Measurements from ENCODE around the gene EP400.

EP400 gene

DNA sequence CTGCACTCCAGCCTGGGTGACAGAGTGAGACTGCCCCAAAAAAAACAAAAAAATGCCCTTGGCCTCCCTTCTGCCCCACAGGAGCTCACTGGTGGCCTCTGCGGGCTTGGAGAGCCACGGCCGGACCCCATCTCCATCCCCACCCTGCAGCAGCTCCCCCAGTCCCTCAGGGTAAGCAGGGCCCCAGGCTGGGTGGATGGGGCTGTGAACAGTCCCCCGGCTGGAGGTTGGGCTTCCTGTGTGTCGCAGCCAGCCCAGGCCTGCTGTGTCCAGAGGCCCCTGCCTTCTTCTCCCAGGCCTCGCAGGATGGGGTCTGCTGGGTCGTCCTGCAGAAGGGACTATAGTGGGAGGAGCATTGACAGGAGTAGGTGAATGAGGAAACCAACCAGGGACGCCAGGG, 36.1 kb upstream of the EP400 start:
- no peak for DNase-seq

GRCh38 chr12:131914179-131914702, 35.5 kb upstream of the EP400 start:
- DNase-seq, result no peak

DNA sequence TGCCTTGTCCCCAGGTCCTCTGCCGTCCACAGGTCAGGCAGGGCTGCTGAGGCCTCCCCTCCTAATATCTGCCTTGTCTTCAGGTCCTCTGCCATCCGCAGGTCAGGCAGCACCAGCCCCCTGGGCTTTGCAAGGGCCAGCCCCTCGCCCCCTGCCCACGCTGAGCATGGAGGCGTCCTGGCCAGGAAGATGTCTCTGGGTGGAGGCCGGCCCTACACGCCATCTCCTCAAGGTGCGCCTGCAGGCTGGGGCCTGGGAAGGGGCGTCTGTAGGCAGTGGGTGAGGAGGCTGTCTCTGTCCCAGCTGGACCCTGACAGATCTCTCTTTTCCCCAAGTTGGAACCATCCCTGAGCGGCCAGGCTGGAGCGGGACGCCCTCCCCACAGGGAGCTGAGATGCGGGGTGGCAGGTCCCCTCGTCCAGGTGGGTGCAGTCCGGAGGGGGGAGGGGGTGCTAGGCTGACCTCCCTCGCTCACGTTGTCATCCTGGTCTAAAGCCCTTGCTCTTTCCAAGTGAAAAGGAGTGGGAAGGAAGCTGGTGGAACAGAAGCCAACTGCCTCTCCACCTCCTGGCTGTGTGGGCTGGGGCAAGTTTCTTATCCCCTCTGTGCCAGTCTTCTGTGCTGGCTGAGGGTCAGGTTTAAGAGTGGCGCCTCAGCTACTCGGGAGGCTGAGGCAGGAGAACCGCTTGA, 34.6 kb upstream of the EP400 start:
- no peak for DNase-seq

GRCh38 chr12:131915823-131916222, 33.9 kb upstream of the EP400 start:
- no peak for DNase-seq

DNA sequence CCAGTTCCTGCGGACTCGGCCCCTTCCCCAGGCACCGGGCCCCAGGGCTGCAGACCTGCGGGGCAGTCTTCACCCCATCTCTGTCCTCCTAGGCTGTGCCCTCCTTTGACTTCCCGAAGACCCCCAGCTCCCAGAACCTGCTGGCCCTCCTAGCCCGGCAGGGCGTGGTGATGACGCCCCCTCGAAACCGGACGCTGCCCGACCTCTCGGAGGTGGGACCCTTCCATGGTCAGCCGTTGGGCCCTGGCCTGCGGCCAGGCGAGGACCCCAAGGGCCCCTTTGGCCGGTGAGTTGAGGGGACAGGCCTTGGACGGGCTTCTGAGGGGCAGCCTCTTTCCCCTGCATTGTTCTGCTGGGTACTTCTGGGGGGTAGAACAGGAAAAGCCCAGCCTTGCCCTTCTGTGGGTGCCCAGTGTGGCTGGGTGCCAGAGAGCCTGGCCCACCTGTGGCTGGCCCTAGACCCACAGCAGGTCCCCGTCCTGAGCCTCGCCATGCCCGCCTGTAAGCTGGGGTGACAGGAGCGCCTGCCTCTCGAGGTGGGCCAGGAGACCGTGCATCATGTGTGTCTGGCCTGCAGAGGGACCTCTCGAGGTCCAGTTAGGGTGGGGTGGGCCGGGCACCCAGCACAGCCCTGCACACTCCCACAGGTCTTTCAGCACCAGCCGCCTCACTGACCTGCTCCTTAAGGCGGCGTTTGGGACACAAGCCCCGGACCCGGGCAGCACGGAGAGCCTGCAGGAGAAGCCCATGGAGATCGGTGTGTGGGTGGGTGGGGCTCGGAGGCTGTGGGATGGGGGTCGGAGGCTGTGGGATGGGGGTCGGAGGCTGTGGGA, 33.2 kb upstream of the EP400 start:
- no peak for DNase-seq

DNA sequence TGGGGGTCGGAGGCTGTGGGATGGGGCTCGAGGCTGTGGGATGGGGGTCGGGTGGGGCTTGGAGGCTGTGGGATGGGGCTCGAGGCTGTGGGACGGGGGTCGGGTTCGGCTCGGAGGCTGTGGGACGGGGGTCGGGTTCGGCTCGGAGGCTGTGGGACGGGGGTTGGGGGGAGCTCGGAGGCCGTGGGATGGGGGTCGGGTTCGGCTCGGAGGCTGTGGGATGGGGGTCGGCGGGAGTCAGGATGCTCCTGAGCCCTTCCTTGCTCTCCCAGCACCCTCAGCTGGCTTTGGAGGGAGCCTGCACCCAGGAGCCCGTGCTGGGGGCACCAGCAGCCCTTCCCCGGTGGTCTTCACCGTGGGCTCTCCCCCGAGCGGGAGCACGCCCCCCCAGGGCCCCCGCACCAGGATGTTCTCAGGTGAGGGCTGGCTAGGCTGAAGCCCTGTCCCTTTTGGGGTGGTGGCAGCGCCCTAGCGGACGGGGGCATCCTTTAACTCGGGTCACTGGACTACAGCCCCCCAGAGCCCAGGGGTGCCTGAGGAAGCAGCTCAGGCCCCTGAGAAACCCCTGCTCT, 32.5 kb upstream of the EP400 start:
- DNase-seq, result no peak

DNA sequence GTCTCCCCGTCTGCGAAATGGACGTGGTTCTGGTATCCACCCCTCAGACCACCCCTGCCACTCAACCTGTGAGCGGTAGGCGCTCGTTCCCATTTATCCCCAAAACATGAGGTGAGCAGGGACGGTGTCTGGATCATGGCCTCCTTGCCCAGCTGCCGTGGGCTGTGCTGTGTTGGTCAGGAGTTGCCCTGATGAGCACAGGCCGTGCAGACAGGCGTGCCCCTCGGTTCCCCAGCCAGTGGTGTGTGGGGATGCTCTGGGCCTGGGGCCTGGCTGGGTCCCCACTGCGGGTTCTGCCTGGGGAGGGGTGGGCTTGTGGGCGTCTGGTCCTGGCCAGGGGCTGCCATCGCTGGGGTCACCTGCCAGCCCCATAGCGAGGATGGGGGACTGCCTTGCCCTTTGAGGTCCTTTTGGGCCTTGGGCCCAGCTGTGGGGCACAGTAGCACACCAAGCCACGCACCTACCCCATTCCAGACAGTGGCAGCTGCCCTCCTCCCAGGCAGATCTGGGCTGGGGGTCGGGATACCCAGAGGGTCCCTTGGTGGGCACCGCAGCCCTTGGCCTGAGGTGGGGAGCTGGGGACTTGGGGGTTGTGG, 31.9 kb upstream of the EP400 start:
- DNase-seq, result no peak

DNA sequence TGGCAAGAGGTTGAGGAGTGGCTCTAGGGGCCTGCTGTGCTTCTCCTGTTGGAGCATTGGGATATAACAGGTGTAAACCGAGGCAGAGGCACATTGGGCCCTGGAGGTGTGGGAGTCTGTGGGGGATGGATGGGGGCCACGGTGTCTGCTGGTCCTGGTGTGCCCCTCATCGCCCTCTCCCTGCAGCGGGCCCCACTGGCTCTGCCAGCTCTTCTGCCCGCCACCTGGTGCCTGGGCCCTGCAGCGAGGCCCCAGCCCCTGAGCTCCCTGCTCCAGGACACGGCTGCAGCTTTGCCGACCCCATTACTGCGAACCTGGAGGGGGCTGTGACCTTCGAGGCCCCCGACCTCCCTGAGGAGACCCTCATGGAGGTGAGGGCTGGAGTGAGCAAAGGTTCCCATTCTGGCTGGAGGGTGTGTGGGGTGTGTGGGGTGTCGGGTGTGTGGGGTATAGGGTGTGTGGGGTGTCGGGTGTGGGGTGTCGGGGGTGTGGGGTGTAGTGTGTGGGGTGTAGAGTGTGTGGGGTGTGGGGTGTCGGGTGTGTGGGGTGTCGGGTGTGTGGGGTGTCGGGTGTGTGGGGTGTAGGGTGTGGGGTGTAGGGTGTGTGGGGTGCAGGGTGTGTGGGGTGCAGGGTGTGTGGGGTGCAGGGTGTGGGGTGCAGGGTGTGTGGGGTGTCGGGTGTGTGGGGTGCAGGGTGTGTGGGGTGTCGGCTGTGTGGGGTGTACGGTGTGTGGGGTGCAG, 31.3 kb upstream of the EP400 start:
- DNase-seq, result no peak

DNA sequence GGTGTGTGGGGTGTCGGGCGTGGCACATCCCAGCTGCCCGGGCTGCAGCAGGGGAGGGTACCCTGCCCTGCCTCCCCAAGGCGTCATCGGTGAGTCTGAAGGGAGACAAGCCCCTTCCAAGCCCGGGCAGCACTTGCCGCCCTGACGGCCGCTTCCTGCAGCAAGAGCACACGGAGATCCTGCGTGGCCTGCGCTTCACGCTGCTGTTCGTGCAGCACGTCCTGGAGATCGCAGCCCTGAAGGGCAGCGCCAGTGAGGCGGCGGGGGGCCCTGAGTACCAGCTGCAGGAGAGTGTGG, 30.7 kb upstream of the EP400 start:
- no peak for DNase-seq

DNA sequence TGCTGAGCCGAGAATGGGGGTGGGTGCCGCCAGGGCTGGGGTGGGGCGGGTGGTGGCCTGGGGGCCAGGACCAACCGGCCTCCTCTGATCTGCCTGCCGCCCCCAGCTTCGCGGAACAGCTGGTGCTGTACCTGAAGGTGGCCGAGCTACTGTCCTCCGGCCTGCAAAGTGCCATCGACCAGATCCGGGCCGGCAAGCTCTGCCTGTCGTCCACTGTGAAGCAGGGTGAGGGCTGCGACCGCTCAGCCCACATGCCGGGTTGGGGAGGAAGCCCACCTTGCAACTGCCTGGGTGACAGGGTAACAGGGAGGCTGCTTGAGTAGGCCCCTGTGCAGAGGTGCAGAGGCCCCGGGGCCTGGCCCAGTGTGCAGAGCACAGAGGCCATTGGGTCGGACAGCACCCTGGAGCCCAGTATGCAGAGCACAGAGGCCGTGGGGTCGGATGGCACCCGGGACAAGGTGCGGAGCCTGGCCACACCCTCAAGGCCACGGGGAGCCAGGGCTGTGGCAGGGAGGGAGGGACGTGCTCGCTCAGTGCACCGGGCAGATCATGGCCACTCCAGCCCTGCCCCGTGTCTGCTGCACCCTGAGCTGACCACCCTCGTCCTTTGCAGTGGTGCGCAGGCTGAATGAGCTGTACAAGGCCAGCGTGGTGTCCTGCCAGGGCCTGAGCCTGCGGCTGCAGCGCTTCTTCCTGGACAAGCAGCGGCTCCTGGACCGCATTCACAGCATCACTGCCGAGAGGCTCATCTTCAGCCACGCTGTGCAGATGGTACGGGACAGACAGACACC, 30.2 kb upstream of the EP400 start:
- no peak for DNase-seq

- DNase-seq, result no peak
Observed at GRCh38 chr12:131920157-131920508, 29.6 kb upstream of the EP400 start.

DNA sequence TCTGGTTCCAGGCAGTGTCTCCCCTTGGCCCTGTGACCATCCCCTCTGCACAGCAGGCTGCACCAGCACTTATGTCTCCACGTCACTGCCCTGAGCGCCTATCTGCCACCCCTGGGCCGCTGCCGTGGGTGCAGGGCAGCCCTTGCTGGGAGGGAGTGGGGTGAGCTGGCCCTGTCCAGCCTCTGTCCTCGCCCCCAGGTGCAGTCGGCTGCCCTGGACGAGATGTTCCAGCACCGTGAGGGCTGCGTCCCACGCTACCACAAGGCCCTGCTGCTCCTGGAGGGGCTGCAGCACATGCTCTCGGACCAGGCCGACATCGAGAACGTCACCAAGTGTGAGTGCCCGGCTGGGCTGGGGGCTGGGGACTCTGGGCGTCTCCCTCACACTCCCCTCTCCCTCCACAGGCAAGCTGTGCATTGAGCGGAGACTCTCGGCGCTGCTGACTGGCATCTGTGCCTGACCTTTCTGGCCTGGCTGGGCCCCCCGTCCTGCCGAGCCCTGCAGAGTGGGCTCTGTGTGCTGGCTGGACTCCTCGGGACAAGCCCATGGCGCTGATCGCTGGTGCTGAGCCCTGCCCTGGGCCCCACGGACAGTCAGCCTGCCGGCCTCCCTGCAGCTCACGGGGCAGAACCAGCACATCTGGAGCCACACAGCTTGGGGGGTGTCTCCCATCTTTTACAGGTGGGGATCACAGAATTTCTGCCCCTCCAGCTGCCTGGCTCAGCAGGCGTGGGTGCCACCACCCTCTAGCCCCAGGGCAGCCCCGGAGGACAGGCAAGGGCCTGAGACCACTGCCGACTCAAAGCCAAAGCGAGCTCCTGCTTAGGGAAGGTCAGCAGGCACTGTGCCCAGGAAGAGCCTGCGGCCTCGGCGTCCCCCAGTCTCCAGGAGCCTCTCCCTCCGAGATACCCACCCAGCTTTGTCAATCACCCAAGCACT, 28.6 kb upstream of the EP400 start:
- no peak for DNase-seq

DNA sequence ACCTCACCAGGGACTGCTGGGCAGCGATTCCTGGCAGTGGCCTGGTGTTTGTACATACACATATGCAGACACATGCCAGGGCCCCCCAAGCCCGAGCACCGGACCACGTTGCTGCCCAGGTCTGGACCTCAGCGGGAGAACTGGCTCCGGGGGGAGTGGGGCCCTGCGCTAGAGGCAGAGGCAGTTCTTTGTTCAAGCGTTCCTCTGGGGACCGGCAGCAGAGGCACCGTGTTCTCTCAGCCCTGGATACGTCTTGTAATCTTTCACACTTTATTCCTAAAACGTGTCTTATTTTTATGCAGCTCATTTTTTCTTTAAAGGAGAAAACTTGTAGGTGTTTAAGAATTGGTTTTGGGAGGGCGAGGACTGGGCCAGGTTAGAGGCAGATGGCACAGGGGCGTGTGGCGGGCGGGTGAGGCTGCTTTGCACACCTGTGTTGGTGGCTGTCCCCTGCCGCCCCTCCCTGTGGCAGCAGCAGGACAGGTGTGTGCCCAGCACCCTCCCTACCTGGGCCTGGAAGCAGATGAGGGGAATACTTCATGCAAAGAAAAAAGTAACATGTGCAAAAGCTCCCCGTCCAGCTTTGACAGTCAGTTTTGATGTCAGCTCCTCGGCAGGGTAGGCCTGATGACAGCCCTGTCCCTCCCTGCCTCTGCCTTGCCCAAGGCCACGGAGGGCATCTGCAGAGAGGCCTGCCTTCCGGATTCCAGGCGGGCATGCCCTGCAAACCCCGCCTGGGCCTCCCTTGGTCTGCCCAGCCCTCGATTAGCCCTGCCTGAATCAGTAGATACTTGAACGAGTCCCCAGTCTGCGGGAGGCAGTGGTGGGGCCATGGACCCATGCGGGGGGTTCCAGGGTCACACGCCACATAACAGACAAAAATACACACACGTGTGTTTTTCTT, 27.6 kb upstream of the EP400 start:
- DNase-seq, result no peak

GRCh38 chr12:131922772-131923171, 27.0 kb upstream of the EP400 start:
- DNase-seq, result no peak

GRCh38 chr12:131923260-131923659, 26.5 kb upstream of the EP400 start:
- DNase-seq, result no peak

GRCh38 chr12:131927110-131928079, 22.3 kb upstream of the EP400 start:
- no peak for DNase-seq

DNA sequence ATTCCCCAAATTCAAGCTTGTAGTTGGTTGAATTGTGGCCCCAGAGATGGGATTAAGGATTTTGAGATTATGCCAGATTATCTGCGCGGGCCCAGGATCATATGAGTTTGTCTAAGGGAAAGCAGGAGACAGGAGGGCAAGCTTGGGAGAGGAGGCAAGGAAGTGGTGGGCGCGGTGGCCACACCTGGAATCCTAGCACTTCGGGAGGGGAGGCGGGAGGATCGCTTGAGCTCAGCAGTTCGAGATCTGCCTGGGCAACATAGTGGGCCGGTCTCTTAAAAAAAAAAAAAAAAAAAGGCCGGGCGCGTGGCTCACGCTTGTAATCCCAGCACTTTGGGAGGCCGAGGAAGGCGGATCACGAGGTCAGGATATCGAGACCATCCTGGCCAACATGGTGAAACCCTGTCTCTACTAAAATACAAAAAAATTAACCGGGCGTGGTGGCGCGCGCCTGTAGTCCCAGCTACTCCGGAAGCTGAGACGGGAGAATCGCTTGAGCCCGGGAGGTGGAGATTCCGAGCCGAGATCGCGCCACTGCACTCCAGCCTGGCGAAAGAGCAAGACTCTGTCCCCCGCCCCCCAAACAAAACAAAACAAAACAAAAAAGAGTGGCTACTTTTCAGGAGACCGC, 21.5 kb upstream of the EP400 start:
- DNase-seq, result no peak
